NCI-H146 treated with DMSO at 0.1 percent for 48 hours (cell line): Measurements from ENCODE around the gene RAB40B.

Source experiments
- DNase-seq: peaks from one replicate; lab custom pipeline; 2025; ENCODE audit not compliant: unreplicated experiment; lab: John Stamatoyannopoulos, UW

The RAB40B gene

GRCh38 chr17:82692268-82692667 lies 6.2 kb downstream of the RAB40B start:
- DNase-seq: no peak

GRCh38 chr17:82691714-82692113 lies 6.8 kb downstream of the RAB40B start:
- no peak for DNase-seq

GRCh38 chr17:82690786-82691489 lies 7.6 kb downstream of the RAB40B start:
- no peak for DNase-seq

- DNase-seq: no peak
Measured at GRCh38 chr17:82689077-82689476, 9.4 kb downstream of the RAB40B start.

GRCh38 chr17:82687871-82688270 lies 10.6 kb downstream of the RAB40B start:
- DNase-seq: no peak

GRCh38 chr17:82687375-82687861 lies 11.1 kb downstream of the RAB40B start:
- DNase-seq: no peak

GRCh38 chr17:82686366-82687324 lies 11.9 kb downstream of the RAB40B start:
- DNase-seq: no peak

GRCh38 chr17:82685291-82685690 lies 13.2 kb downstream of the RAB40B start:
- DNase-seq: no peak

- DNase-seq: no peak
Measured at GRCh38 chr17:82684228-82684841, 14.2 kb downstream of the RAB40B start.

GRCh38 chr17:82683534-82683933 lies 15.0 kb downstream of the RAB40B start:
- DNase-seq: no peak

GRCh38 chr17:82681547-82681946 lies 17.0 kb downstream of the RAB40B start:
- no peak for DNase-seq

- DNase-seq: no peak
Measured at GRCh38 chr17:82679586-82680465, 18.7 kb downstream of the RAB40B start.

GRCh38 chr17:82678265-82678891 lies 20.1 kb downstream of the RAB40B start:
- DNase-seq: peak; percentile 33

- DNase-seq: no peak
Measured at GRCh38 chr17:82677353-82677925, 21.1 kb downstream of the RAB40B start.

GRCh38 chr17:82675476-82676245 lies 22.8 kb downstream of the RAB40B start:
- DNase-seq: no peak

- no peak for DNase-seq
Measured at GRCh38 chr17:82674656-82675475, 23.6 kb downstream of the RAB40B start.

- DNase-seq: no peak
Measured at GRCh38 chr17:82670661-82671450, 27.6 kb downstream of the RAB40B start.
